Astrocyte (in vitro differentiated cells and primary cell): ENCODE results near the gene MMP17. TPM values are rescaled to one million over a fixed set of nuclear protein-coding genes. Genes with fewer than 3 reads are reported as not detected.

Experiments
- DNase-seq: peaks from one replicate; pipeline ENCODE4 v3.0.0-alpha.2; 2010; ENCODE audit warnings: low read depth
- FAIRE-seq: peaks from 2 replicates; lab custom pipeline; 2011; peaks lifted over from hg19 to GRCh38; lab: Jason Lieb, UNC
- H2AFZ ChIP-seq: 2 replicates; pipeline ENCODE4 v1.6.0; 2012; ENCODE audit warnings: low read depth, low read length, inconsistent platforms
- H3K27ac ChIP-seq: 2 replicates; pipeline ENCODE4 v1.5.1; 2011; ENCODE audit warnings: low read depth, low read length, inconsistent platforms
- H3K27me3 ChIP-seq: 2 replicates; pipeline ENCODE4 v1.6.0; 2011; ENCODE audit warnings: low read length, inconsistent platforms; ENCODE audit not compliant: insufficient read depth
- H3K36me3 ChIP-seq: 2 replicates; pipeline ENCODE4 v1.5.1; 2011; ENCODE audit warnings: low read length, inconsistent platforms; ENCODE audit not compliant: insufficient read depth
- H3K4me1 ChIP-seq: 2 replicates; pipeline ENCODE4 v1.5.1; 2011; ENCODE audit warnings: low read length, inconsistent platforms; ENCODE audit not compliant: insufficient read depth
- H3K4me2 ChIP-seq: 2 replicates; pipeline ENCODE4 v1.6.0; 2012; ENCODE audit warnings: low read length, inconsistent platforms
- H3K4me3 ChIP-seq: 2 replicates; pipeline ENCODE4 v1.5.1; 2011; ENCODE audit warnings: low read depth, mild to moderate bottlenecking, low read length, inconsistent platforms; ENCODE audit not compliant: insufficient read depth
- H3K79me2 ChIP-seq: 2 replicates; pipeline ENCODE4 v1.6.0; 2012; ENCODE audit warnings: mild to moderate bottlenecking, low read length, inconsistent platforms; ENCODE audit not compliant: insufficient read depth
- H3K9ac ChIP-seq: 2 replicates; pipeline ENCODE4 v1.6.0; 2012; ENCODE audit warnings: mild to moderate bottlenecking, low read length, inconsistent platforms
- H3K9me3 ChIP-seq: 2 replicates; pipeline ENCODE4 v1.5.1; 2012; ENCODE audit warnings: low read depth, mild to moderate bottlenecking, low read length, inconsistent platforms; ENCODE audit not compliant: insufficient read depth
- H4K20me1 ChIP-seq: 2 replicates; pipeline ENCODE4 v1.6.0; 2012; ENCODE audit warnings: low read length, inconsistent platforms; ENCODE audit not compliant: insufficient read depth
- H3K27ac Mint-ChIP-seq: one replicate; pipeline ENCODE4 v1.8.0; 2021; ENCODE audit warnings: mild to moderate bottlenecking, mixed read lengths; ENCODE audit not compliant: unreplicated experiment
- H3K27me3 Mint-ChIP-seq: one replicate; pipeline ENCODE4 v1.8.0; 2021; ENCODE audit warnings: low read depth, mixed read lengths; ENCODE audit not compliant: unreplicated experiment
- H3K36me3 Mint-ChIP-seq: one replicate; pipeline ENCODE4 v1.8.0; 2021; ENCODE audit warnings: low read depth, mixed read lengths; ENCODE audit not compliant: unreplicated experiment
- H3K4me1 Mint-ChIP-seq: one replicate; pipeline ENCODE4 v1.8.0; 2021; ENCODE audit warnings: low read depth, mixed read lengths; ENCODE audit not compliant: unreplicated experiment
- H3K4me3 Mint-ChIP-seq: one replicate; pipeline ENCODE4 v1.8.0; 2021; ENCODE audit warnings: mild to moderate bottlenecking, moderate library complexity, mixed read lengths; ENCODE audit not compliant: unreplicated experiment
- H3K9me3 Mint-ChIP-seq: one replicate; pipeline ENCODE4 v1.8.0; 2021; ENCODE audit warnings: mild to moderate bottlenecking, mixed read lengths; ENCODE audit not compliant: unreplicated experiment
- CTCF ChIP-seq: IDR thresholded peaks from 2 replicates; pipeline ENCODE4 v1.5.1; 2011; ENCODE audit warnings: low read depth, mild to moderate bottlenecking, inconsistent platforms, low read length, moderate library complexity; ENCODE audit not compliant: insufficient read depth
- EZH2 ChIP-seq: IDR thresholded peaks from 2 replicates; pipeline ENCODE4 v1.6.1; 2012; ENCODE audit warnings: mild to moderate bottlenecking, low read length, inconsistent platforms; ENCODE audit not compliant: insufficient read depth
- total RNA-seq: library from RNA; stranded (reverse); gene quantifications from 2 replicates; pipeline ENCODE4 v1.2.1, GENCODE V29; 2021

MMP17 gene
- total RNA-seq, 1 donor from 2014 or later, result 8.4 TPM

GRCh38 chr12:131832321-131833231 is 4.4 kb downstream of the MMP17 start:
- peaks cover 5% of the 10 kb centered on the region for H3K27me3 Mint-ChIP-seq
- no peak overlapping the region for H3K4me3 Mint-ChIP-seq
- Histone ChIP-seq H3K27me3 (no peaks in the 10 kb centered on the region), H4K20me1 (peaks cover 31% of the 10 kb centered on the region), H3K79me2 (no peaks in the 10 kb centered on the region), H3K27ac (no peak overlapping the region), H3K4me2 (peak overlapping the region; percentile 48), H2AFZ (no peak overlapping the region), H3K9ac (no peak overlapping the region), H3K4me1 (peaks cover 23% of the 10 kb centered on the region), H3K4me3 (no peak overlapping the region), H3K9me3 (no peaks in the 10 kb centered on the region), H3K36me3 (no peaks in the 10 kb centered on the region)
- FAIRE-seq, result no peak
- H3K4me1 Mint-ChIP-seq, result no peaks in the 10 kb centered on the region
- no peaks in the 10 kb centered on the region for H3K36me3 Mint-ChIP-seq
- DNase-seq, result no peak
- TF ChIP-seq CTCF (no peak), EZH2 (no peak)
- H3K27ac Mint-ChIP-seq, result peak overlapping the region; percentile 66
- no peaks in the 10 kb centered on the region for H3K9me3 Mint-ChIP-seq

- peaks cover 23% of the 10 kb centered on the region for H3K4me1 ChIP-seq
- H3K27me3 Mint-ChIP-seq, result peaks cover 3% of the 10 kb centered on the region
- H2AFZ ChIP-seq, result no peak overlapping the region
- no peaks in the 10 kb centered on the region for H3K27me3 ChIP-seq
- H4K20me1 ChIP-seq, result peaks cover 31% of the 10 kb centered on the region
- H3K4me2 ChIP-seq, result no peak overlapping the region
- H3K4me3 ChIP-seq, result no peak overlapping the region
- H3K27ac ChIP-seq, result no peak overlapping the region
- no peaks in the 10 kb centered on the region for H3K9me3 Mint-ChIP-seq
- TF ChIP-seq EZH2 (no peak), CTCF (no peak)
- H3K79me2 ChIP-seq, result no peaks in the 10 kb centered on the region
- H3K4me3 Mint-ChIP-seq, result no peak overlapping the region
- H3K36me3 ChIP-seq, result no peaks in the 10 kb centered on the region
- no peaks in the 10 kb centered on the region for H3K4me1 Mint-ChIP-seq
- no peaks in the 10 kb centered on the region for H3K36me3 Mint-ChIP-seq
- no peak overlapping the region for H3K9ac ChIP-seq
- FAIRE-seq (no peak), DNase-seq (no peak)
- H3K9me3 ChIP-seq, result no peaks in the 10 kb centered on the region
- peak overlapping the region; percentile 66 for H3K27ac Mint-ChIP-seq
These were observed 5.2 kb downstream of the MMP17 start for GRCh38 chr12:131833288-131833895.
